Iris pigment epithelial cell (primary cell): ENCODE results near the gene SORCS3.

ENCODE experiments used
- DNase-seq: peaks from one replicate; pipeline ENCODE4 v3.0.0-alpha.2; 2011; ENCODE audit warnings: low read depth

Gene SORCS3

GRCh38 chr10:104641187-104641936, at the start of gene SORCS3:
TSS of gene SORCS3 (plus strand) at chr10:104641290.
- peak; percentile 6 for DNase-seq

GRCh38 chr10:104591441-104591840, 49.6 kb upstream of the SORCS3 start:
- DNase-seq, result no peak

- no peak for DNase-seq
Measured at GRCh38 chr10:104601166-104601565, 39.9 kb upstream of the SORCS3 start.

- no peak for DNase-seq
Measured at GRCh38 chr10:104608091-104608828, 32.8 kb upstream of the SORCS3 start.

- no peak for DNase-seq
Measured at GRCh38 chr10:104612571-104613205, 28.4 kb upstream of the SORCS3 start.

GRCh38 chr10:104613406-104613805, 27.7 kb upstream of the SORCS3 start:
- no peak for DNase-seq

GRCh38 chr10:104614245-104614831, 26.8 kb upstream of the SORCS3 start:
- DNase-seq, result peak; percentile 22

GRCh38 chr10:104615136-104615535, 26.0 kb upstream of the SORCS3 start:
- no peak for DNase-seq

GRCh38 chr10:104617831-104618230, 23.3 kb upstream of the SORCS3 start:
- no peak for DNase-seq

- no peak for DNase-seq
Measured at GRCh38 chr10:104622175-104622574, 18.9 kb upstream of the SORCS3 start.

- peak; percentile 12 for DNase-seq
Measured at GRCh38 chr10:104622598-104623209, 18.4 kb upstream of the SORCS3 start.

- DNase-seq, result no peak
Measured at GRCh38 chr10:104630731-104631130, 10.4 kb upstream of the SORCS3 start.

- DNase-seq, result no peak
Measured at GRCh38 chr10:104631946-104632345, 9.1 kb upstream of the SORCS3 start.

GRCh38 chr10:104638861-104639589, 2.1 kb upstream of the SORCS3 start:
- no peak for DNase-seq

- no peak for DNase-seq
Measured at GRCh38 chr10:104639590-104640338, 1.3 kb upstream of the SORCS3 start.

- DNase-seq, result no peak
Measured at GRCh38 chr10:104640339-104641186, 527 bp upstream of the SORCS3 start.

- DNase-seq, result no peak
Measured at GRCh38 chr10:104641937-104642657, 1.0 kb downstream of the SORCS3 start.

GRCh38 chr10:104642658-104643302, 1.7 kb downstream of the SORCS3 start:
- peak; percentile 15 for DNase-seq

GRCh38 chr10:104643303-104643663, 2.2 kb downstream of the SORCS3 start:
- DNase-seq, result no peak
